HCT116 (cell line): ENCODE results near the gene CATSPERD. TPM values are rescaled to one million over a fixed set of nuclear protein-coding genes. Genes with fewer than 3 reads are reported as not detected.

ENCODE experiments used
- ATAC-seq: fragments of 200-7000 bp; cut with Tn5 transposase; 2 replicates; pipeline ENCODE4 v1.9.1; 2020; ENCODE audit warnings: mild to moderate bottlenecking, moderate library complexity
- BruUV-seq: library from RNA; stranded (reverse); fragments of 400-500 nt; replicated peaks from 2 replicates; lab custom pipeline; 2021; lab: Mats Ljungman, UMichigan
- CTCF ChIA-PET: fragments of 300-600 bp; sonication (Branson Sonifier 250); formaldehyde crosslinking; loops from one replicate; lab custom pipeline; 2021; ENCODE audit warnings: antibody characterized with exemption; lab: Charles Lee
- POLR2A ChIA-PET: fragments of 300-600, 350-600 bp; sonication (Branson Sonifier 250); formaldehyde crosslinking; loops from one replicate; lab custom pipeline; 2021; ENCODE audit warnings: antibody characterized with exemption; lab: Charles Lee
- RAD21 ChIA-PET, 2 experiments: fragments of 300-600 bp; sonication (Branson Sonifier 250); formaldehyde crosslinking; loops; one replicate each; lab custom pipeline; 2023; ENCODE audit warnings: low total read pairs in 2 of 2; ENCODE audit not compliant: uncharacterized antibody in 2 of 2, unreplicated experiment in 2 of 2, low non-redundant PET in 1 of 2; lab: Charles Lee
- DNase-seq: peaks from one replicate; pipeline ENCODE4 v3.0.0-alpha.2; 2010; ENCODE audit warnings: low read depth, low spot score
- H2AFZ ChIP-seq: fragments of 200-600 bp; shearing (Covaris generic), sonication (generic); 2 replicates; pipeline ENCODE4 v1.6.1; 2017; ENCODE audit warnings: low read depth, mixed run types, mixed read lengths, antibody characterized with exemption, low read length; ENCODE audit not compliant: poor library complexity, severe bottlenecking
- H3K27ac ChIP-seq: 2 replicates; pipeline ENCODE4 v1.5.1; 2012; ENCODE audit warnings: low read depth, low read length
- H3K27me3 ChIP-seq: fragments of 200-600 bp; sonication (generic); 2 replicates; pipeline ENCODE4 v1.6.1; 2016; ENCODE audit warnings: mixed run types, low read length, mixed read lengths; ENCODE audit not compliant: insufficient read depth
- H3K36me3 ChIP-seq, 2 experiments: fragments of 200-500 bp in 1 of 2; fragments of 200-600 bp in 1 of 2; sonication (Bioruptor generic) in 1 of 2; sonication (generic) in 1 of 2; 2 replicates each; pipeline versions ENCODE4 v1.5.1 to v1.6.1; 2014 to 2016; ENCODE audit warnings: low read length in 2 of 2, inconsistent platforms in 1 of 2, mixed read lengths in 1 of 2, mixed run types in 1 of 2; ENCODE audit not compliant: insufficient read depth in 2 of 2, control insufficient read depth in 1 of 2
- H3K4me1 ChIP-seq, 2 experiments: fragments of 200-600 bp in 1 of 2; sonication (generic) in 1 of 2; 2 replicates each; pipeline versions ENCODE4 v1.5.1 to v1.6.1; 2012 to 2017; ENCODE audit warnings: low read length in 2 of 2, inconsistent platforms in 1 of 2, mild to moderate bottlenecking in 1 of 2, mixed read lengths in 1 of 2, mixed run types in 1 of 2, moderate library complexity in 1 of 2; ENCODE audit not compliant: insufficient read depth in 2 of 2, control insufficient read depth in 1 of 2
- H3K4me2 ChIP-seq: fragments of 200-600 bp; sonication (generic); 2 replicates; pipeline ENCODE4 v1.6.1; 2017; ENCODE audit warnings: mixed run types, low read length, mixed read lengths
- H3K4me3 ChIP-seq, 2 experiments: fragments of 200-600 bp in 1 of 2; sonication (generic) in 1 of 2; replicated peaks in 1 of 2; 2 replicates each; pipeline ENCODE4 v1.5.1; 2011 to 2016; ENCODE audit warnings: low read length in 2 of 2, control low read depth in 1 of 2, low read depth in 1 of 2, mild to moderate bottlenecking in 1 of 2, mixed read lengths in 1 of 2, mixed run types in 1 of 2
- H3K79me2 ChIP-seq: fragments of 200-600 bp; sonication (generic); 2 replicates; pipeline ENCODE4 v1.6.1; 2017; ENCODE audit warnings: mild to moderate bottlenecking, mixed run types, low read length, moderate library complexity, mixed read lengths; ENCODE audit not compliant: insufficient read depth
- H3K9ac ChIP-seq: fragments of 200-600 bp; sonication (generic); 2 replicates; pipeline ENCODE4 v1.6.1; 2016; ENCODE audit warnings: low read length, mixed read lengths
- H3K9me2 ChIP-seq: fragments of 200-600 bp; sonication (generic), shearing (Covaris generic); 2 replicates; pipeline ENCODE4 v1.6.1; 2017; ENCODE audit warnings: mixed run types, mild to moderate bottlenecking, moderate library complexity; ENCODE audit not compliant: insufficient read depth
- H3K9me3 ChIP-seq, 2 experiments: fragments of 200-500 bp in 1 of 2; fragments of 200-600 bp in 1 of 2; sonication (Bioruptor generic) in 1 of 2; sonication (generic) in 1 of 2; 2 replicates each; pipeline ENCODE4 v1.6.1; 2014 to 2017; ENCODE audit warnings: low read length in 2 of 2, mixed read lengths in 2 of 2, inconsistent platforms in 1 of 2, low read depth in 1 of 2, mild to moderate bottlenecking in 1 of 2, mixed run types in 1 of 2, moderate library complexity in 1 of 2; ENCODE audit not compliant: control insufficient read depth in 1 of 2, insufficient read depth in 1 of 2
- H4K20me1 ChIP-seq: fragments of 200-600 bp; sonication (generic), shearing (Covaris generic); 2 replicates; pipeline ENCODE4 v1.6.1; 2017; ENCODE audit warnings: mixed run types, mild to moderate bottlenecking, moderate library complexity; ENCODE audit not compliant: insufficient read depth
- ATF3 ChIP-seq: IDR thresholded peaks from 2 replicates; pipeline ENCODE4 v1.6.1; 2012
- CEBPB ChIP-seq: IDR thresholded peaks from 2 replicates; pipeline ENCODE4 v1.6.1; 2012; ENCODE audit warnings: low read depth
- EGR1 ChIP-seq: IDR thresholded peaks from 2 replicates; pipeline ENCODE4 v1.6.1; 2012; ENCODE audit warnings: low read depth
- ELF1 ChIP-seq: IDR thresholded peaks from 2 replicates; pipeline ENCODE4 v1.6.1; 2012; ENCODE audit warnings: low read depth, borderline replicate concordance
- EZH2 ChIP-seq: fragments of 200-600 bp; sonication (generic); IDR thresholded peaks from 2 replicates; pipeline ENCODE4 v1.6.1; 2017; ENCODE audit warnings: antibody characterized with exemption, mixed run types
- EZH2phosphoT487 ChIP-seq: fragments of 200-600 bp; IDR thresholded peaks from 2 replicates; pipeline ENCODE4 v1.6.1; 2018; ENCODE audit warnings: antibody characterized with exemption, borderline replicate concordance
- POLR2A ChIP-seq: IDR thresholded peaks from 2 replicates; pipeline ENCODE4 v1.7.0; 2011; ENCODE audit warnings: borderline replicate concordance; ENCODE audit not compliant: insufficient read depth, insufficient read length; ENCODE audit errors: extremely low read depth
- POLR2AphosphoS5 ChIP-seq: IDR thresholded peaks from 2 replicates; pipeline ENCODE4 v1.6.1; 2011; ENCODE audit warnings: mild to moderate bottlenecking, low read depth, low read length, moderate library complexity
- RAD21 ChIP-seq: IDR thresholded peaks from 2 replicates; pipeline ENCODE4 v1.6.1; 2012; ENCODE audit warnings: low read depth, mild to moderate bottlenecking
- REST ChIP-seq: IDR thresholded peaks from 2 replicates; pipeline ENCODE4 v1.6.1; 2012; ENCODE audit warnings: low read depth
- SIN3A ChIP-seq: IDR thresholded peaks from 2 replicates; pipeline ENCODE4 v1.6.1; 2012; ENCODE audit warnings: low read depth
- SRF ChIP-seq: IDR thresholded peaks from 2 replicates; pipeline ENCODE4 v1.6.1; 2012; ENCODE audit warnings: low read depth
- TCF7L2 ChIP-seq: IDR thresholded peaks from 2 replicates; pipeline ENCODE4 v1.7.0; 2011; ENCODE audit warnings: borderline replicate concordance, inconsistent platforms; ENCODE audit not compliant: insufficient read depth, insufficient read length; ENCODE audit errors: extremely low read depth
- YY1 ChIP-seq: IDR thresholded peaks from 2 replicates; pipeline ENCODE4 v1.6.1; 2011; ENCODE audit warnings: low read length, low read depth, moderate library complexity, mild to moderate bottlenecking; ENCODE audit not compliant: insufficient replicate concordance; ENCODE audit errors: extremely low read depth
- ZFX ChIP-seq: fragments of 450-650 bp; IDR thresholded peaks from 2 replicates; pipeline ENCODE4 v1.6.1; 2017
- intact Hi-C: fragments of 100-400 bp; cut with micrococcal nuclease; formaldehyde crosslinking; loops from 2 replicates; pipeline ENCODE4 v1.10.0; 2022
- total RNA-seq: library from RNA; stranded (reverse); gene quantifications from one replicate; pipeline ENCODE4 v1.2.1, GENCODE V29; 2021; ENCODE audit not compliant: unreplicated experiment
- TF ChIP-seq, protein P1 (sequence below): IDR thresholded peaks from 2 replicates; pipeline ENCODE4 v1.6.1; 2011; ENCODE audit warnings: mild to moderate bottlenecking, low read length, moderate library complexity; ENCODE audit not compliant: insufficient replicate concordance; ENCODE audit errors: extremely low read depth
- TF ChIP-seq, protein P2 (sequence below), 3 experiments: fragments of 200-600 bp in 1 of 3; sonication (generic) in 1 of 3; IDR thresholded peaks in 2 of 3; conservative IDR thresholded peaks in 1 of 3; 2 replicates each; pipeline ENCODE4 v1.5.1; 2012 to 2017; ENCODE audit warnings: low read depth in 2 of 3, low read length in 2 of 3, antibody characterized with exemption in 1 of 3, borderline replicate concordance in 1 of 3, control low read depth in 1 of 3, mild to moderate bottlenecking in 1 of 3, mixed read lengths in 1 of 3, mixed run types in 1 of 3, moderate library complexity in 1 of 3; ENCODE audit not compliant: insufficient read depth in 1 of 3

CATSPERD gene
- total RNA-seq, 1 experiment from 2014 or later: not detected

GRCh38 chr19:5824751-5825150 is 104.3 kb downstream of the CATSPERD start:
- H3K4me3 ChIP-seq: no peak overlapping the region
- no peaks in the 10 kb centered on the region for H3K27me3 ChIP-seq
- POLR2A ChIA-PET: no interaction called here
- H3K79me2 ChIP-seq: no peaks in the 10 kb centered on the region
- H2AFZ ChIP-seq: no peak overlapping the region
- no peak for TF ChIP-seq EGR1
- TF ChIP-seq, protein P1, sequence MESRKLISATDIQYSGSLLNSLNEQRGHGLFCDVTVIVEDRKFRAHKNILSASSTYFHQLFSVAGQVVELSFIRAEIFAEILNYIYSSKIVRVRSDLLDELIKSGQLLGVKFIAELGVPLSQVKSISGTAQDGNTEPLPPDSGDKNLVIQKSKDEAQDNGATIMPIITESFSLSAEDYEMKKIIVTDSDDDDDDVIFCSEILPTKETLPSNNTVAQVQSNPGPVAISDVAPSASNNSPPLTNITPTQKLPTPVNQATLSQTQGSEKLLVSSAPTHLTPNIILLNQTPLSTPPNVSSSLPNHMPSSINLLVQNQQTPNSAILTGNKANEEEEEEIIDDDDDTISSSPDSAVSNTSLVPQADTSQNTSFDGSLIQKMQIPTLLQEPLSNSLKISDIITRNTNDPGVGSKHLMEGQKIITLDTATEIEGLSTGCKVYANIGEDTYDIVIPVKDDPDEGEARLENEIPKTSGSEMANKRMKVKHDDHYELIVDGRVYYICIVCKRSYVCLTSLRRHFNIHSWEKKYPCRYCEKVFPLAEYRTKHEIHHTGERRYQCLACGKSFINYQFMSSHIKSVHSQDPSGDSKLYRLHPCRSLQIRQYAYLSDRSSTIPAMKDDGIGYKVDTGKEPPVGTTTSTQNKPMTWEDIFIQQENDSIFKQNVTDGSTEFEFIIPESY: no peak
- no peak for TF ChIP-seq POLR2AphosphoS5
- TF ChIP-seq TCF7L2: no peak
- TF ChIP-seq CEBPB: no peak
- TF ChIP-seq SRF: no peak
- TF ChIP-seq, protein P2, sequence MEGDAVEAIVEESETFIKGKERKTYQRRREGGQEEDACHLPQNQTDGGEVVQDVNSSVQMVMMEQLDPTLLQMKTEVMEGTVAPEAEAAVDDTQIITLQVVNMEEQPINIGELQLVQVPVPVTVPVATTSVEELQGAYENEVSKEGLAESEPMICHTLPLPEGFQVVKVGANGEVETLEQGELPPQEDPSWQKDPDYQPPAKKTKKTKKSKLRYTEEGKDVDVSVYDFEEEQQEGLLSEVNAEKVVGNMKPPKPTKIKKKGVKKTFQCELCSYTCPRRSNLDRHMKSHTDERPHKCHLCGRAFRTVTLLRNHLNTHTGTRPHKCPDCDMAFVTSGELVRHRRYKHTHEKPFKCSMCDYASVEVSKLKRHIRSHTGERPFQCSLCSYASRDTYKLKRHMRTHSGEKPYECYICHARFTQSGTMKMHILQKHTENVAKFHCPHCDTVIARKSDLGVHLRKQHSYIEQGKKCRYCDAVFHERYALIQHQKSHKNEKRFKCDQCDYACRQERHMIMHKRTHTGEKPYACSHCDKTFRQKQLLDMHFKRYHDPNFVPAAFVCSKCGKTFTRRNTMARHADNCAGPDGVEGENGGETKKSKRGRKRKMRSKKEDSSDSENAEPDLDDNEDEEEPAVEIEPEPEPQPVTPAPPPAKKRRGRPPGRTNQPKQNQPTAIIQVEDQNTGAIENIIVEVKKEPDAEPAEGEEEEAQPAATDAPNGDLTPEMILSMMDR (IDR thresholded peaks at IDR 0.05 in 2 of 3, conservative IDR thresholded peaks at IDR 0.05 in 1 of 3; ENCODE audit: borderline replicate concordance in 1 of 3, insufficient read depth in 1 of 3, low read depth in 2 of 3, low read length in 2 of 3): no peak
- TF ChIP-seq REST: no peak
- TF ChIP-seq SIN3A: no peak
- TF ChIP-seq POLR2A: no peak
- TF ChIP-seq ZFX: no peak
- no peak for TF ChIP-seq ATF3
- TF ChIP-seq EZH2: no peak
- TF ChIP-seq YY1: no peak
- TF ChIP-seq RAD21: no peak
- TF ChIP-seq ELF1: no peak
- no peak for TF ChIP-seq EZH2phosphoT487
- H3K9ac ChIP-seq: no peak overlapping the region
- CTCF ChIA-PET: interaction anchor here (1.1 to 5.1 kb wide), 2 partner anchors 16 to 21 kb away, joined by 4 to 45 read pairs; partner anchors contain the start of gene NRTN
- RAD21 ChIA-PET: no interaction called here
- no peaks in the 10 kb centered on the region for H3K9me3 ChIP-seq
- ATAC-seq (no peak), DNase-seq (no peak)
- no peak overlapping the region for H3K4me2 ChIP-seq
- H4K20me1 ChIP-seq: no peaks in the 10 kb centered on the region
- no peak overlapping the region for H3K27ac ChIP-seq
- intact Hi-C loops: no loop called here
- H3K9me2 ChIP-seq: no peaks in the 10 kb centered on the region
- BruUV-seq: no TSS peak
- H3K4me1 ChIP-seq: peaks cover 15 to 38% of the 10 kb centered on the region in 2 experiments
- no peaks in the 10 kb centered on the region for H3K36me3 ChIP-seq
